Breast epithelium (tissue), 4 donors: Measurements from ENCODE around the gene MBD5. TPM values are rescaled to one million over a fixed set of nuclear protein-coding genes. Genes with fewer than 3 reads are reported as not detected.

Experiments used
- DNase-seq, 2 donors: peaks; one replicate each; pipeline ENCODE4 v3.0.0-alpha.2; 2019; ENCODE audit warnings: low spot score in 2 of 2
- H3K27ac ChIP-seq, 2 donors: fragments of 200-600 bp; sonication (generic) in 1 of 2; one replicate each; pipeline ENCODE4 v1.5.1; 2016 to 2019; ENCODE audit warnings: mild to moderate bottlenecking in 1 of 2
- H3K27me3 ChIP-seq, 2 donors: fragments of 200-600 bp; sonication (generic) in 1 of 2; one replicate each; pipeline versions ENCODE4 v1.5.1 to v1.6.0; 2017 to 2019; ENCODE audit warnings: control low read depth in 1 of 2, mild to moderate bottlenecking in 1 of 2
- H3K36me3 ChIP-seq: fragments of 200-600 bp; one replicate; pipeline ENCODE4 v1.5.1; 2019
- H3K4me1 ChIP-seq, 2 donors: fragments of 200-600 bp; sonication (generic); one replicate each; pipeline ENCODE4 v1.5.1; 2016 to 2019; ENCODE audit warnings: control low read depth in 1 of 2
- H3K4me3 ChIP-seq, 3 donors: fragments of 200-600 bp; sonication (generic); 1 replicate in 2 of 3; 2 replicates in 1 of 3; pipeline ENCODE4 v1.5.1; 2016 to 2019; ENCODE audit warnings: mild to moderate bottlenecking in 3 of 3, moderate library complexity in 2 of 3
- H3K9me3 ChIP-seq, 2 donors: fragments of 200-600 bp; sonication (generic) in 1 of 2; one replicate each; pipeline ENCODE4 v1.5.1; 2016 to 2019; ENCODE audit warnings: control low read depth in 1 of 2
- CTCF ChIP-seq, 3 donors: fragments of 450-650 bp; IDR thresholded peaks; one replicate each; pipeline ENCODE4 v1.5.1; 2016 to 2017; ENCODE audit warnings: antibody characterized with exemption in 3 of 3, mild to moderate bottlenecking in 3 of 3, moderate library complexity in 3 of 3
- POLR2A ChIP-seq: fragments of 450-650 bp; IDR thresholded peaks from one replicate; pipeline ENCODE4 v1.6.1; 2016; ENCODE audit warnings: antibody characterized with exemption, mild to moderate bottlenecking, moderate library complexity
- POLR2AphosphoS5 ChIP-seq, 3 donors: sonication (generic); formaldehyde crosslinking; IDR thresholded peaks; one replicate each; pipeline ENCODE4 v1.6.1; 2017; ENCODE audit warnings: antibody characterized with exemption in 3 of 3
- intact Hi-C: fragments of 100-400 bp; cut with DNase I; formaldehyde crosslinking; loops from one replicate; pipeline ENCODE4 v1.15.1; 2023; ENCODE audit warnings: low total_unique reads
- total RNA-seq, 3 donors: library from RNA; depleted of rRNA; stranded (reverse); fragments of >200 nt; gene quantifications; one replicate each; pipeline ENCODE4 v1.1.0, GENCODE V29; 2016

The MBD5 gene
- total RNA-seq, 3 donors from 2014 or later, result 24.0 to 63.8 (median 40.3) TPM

GRCh38 chr2:148527488-148528340, 506.8 kb downstream of the MBD5 start:
- intact Hi-C loops, result loop anchor here (5.0 kb wide), 1 partner anchor 1400 kb away; no protein-coding TSS in a partner anchor
- TF ChIP-seq CTCF (IDR thresholded peaks at IDR 0.05) (no peak), POLR2A (no peak), POLR2AphosphoS5 (IDR thresholded peaks at IDR 0.05) (no peak)
- no peaks in the 10 kb centered on the region for H3K9me3 ChIP-seq
- H3K4me1 ChIP-seq, result no peaks in the 10 kb centered on the region
- DNase-seq, result no peak
- no peaks in the 10 kb centered on the region for H3K27me3 ChIP-seq
- no peak overlapping the region for H3K27ac ChIP-seq
- no peak overlapping the region for H3K4me3 ChIP-seq
- H3K36me3 ChIP-seq, result no peaks in the 10 kb centered on the region

- intact Hi-C loops, result loop anchor here (5.0 kb wide), 1 partner anchor 1401 kb away; no protein-coding TSS in a partner anchor
- Histone ChIP-seq H3K4me3 (no peak overlapping the region), H3K36me3 (no peaks in the 10 kb centered on the region), H3K9me3 (no peaks in the 10 kb centered on the region), H3K27ac (no peak overlapping the region), H3K27me3 (no peaks in the 10 kb centered on the region), H3K4me1 (no peaks in the 10 kb centered on the region)
- DNase-seq, result no peak
- TF ChIP-seq CTCF (IDR thresholded peaks at IDR 0.05), result no peak
- no peak for TF ChIP-seq POLR2AphosphoS5 (IDR thresholded peaks at IDR 0.05)
- no peak for TF ChIP-seq POLR2A
Measured at GRCh38 chr2:148528356-148529064, 507.6 kb downstream of the MBD5 start.

- Histone ChIP-seq H3K36me3 (no peaks in the 10 kb centered on the region), H3K27ac (no peak overlapping the region), H3K27me3 (no peaks in the 10 kb centered on the region), H3K4me3 (no peak overlapping the region), H3K4me1 (no peaks in the 10 kb centered on the region), H3K9me3 (no peaks in the 10 kb centered on the region)
- intact Hi-C loops, result loop anchor here (5.0 kb wide), 1 partner anchor 1402 kb away; no protein-coding TSS in a partner anchor
- TF ChIP-seq POLR2A, result no peak
- TF ChIP-seq CTCF (IDR thresholded peaks at IDR 0.05), result no peak
- TF ChIP-seq POLR2AphosphoS5 (IDR thresholded peaks at IDR 0.05), result no peak
- DNase-seq, result no peak
Measured at GRCh38 chr2:148529745-148530144, 508.9 kb downstream of the MBD5 start.

GRCh38 chr2:148530350-148530749, 509.5 kb downstream of the MBD5 start:
- no peak for DNase-seq
- Histone ChIP-seq H3K27ac (no peak overlapping the region), H3K27me3 (no peaks in the 10 kb centered on the region), H3K4me3 (no peak overlapping the region), H3K36me3 (no peaks in the 10 kb centered on the region), H3K4me1 (no peaks in the 10 kb centered on the region), H3K9me3 (no peaks in the 10 kb centered on the region)
- intact Hi-C loops, result no loop called here
- TF ChIP-seq POLR2AphosphoS5 (IDR thresholded peaks at IDR 0.05) (no peak), CTCF (IDR thresholded peaks at IDR 0.05) (no peak), POLR2A (no peak)

GRCh38 chr2:148531235-148531634, 510.3 kb downstream of the MBD5 start:
- DNase-seq, result no peak
- no peaks in the 10 kb centered on the region for H3K36me3 ChIP-seq
- H3K27me3 ChIP-seq, result no peaks in the 10 kb centered on the region
- intact Hi-C loops, result no loop called here
- H3K9me3 ChIP-seq, result no peaks in the 10 kb centered on the region
- H3K4me1 ChIP-seq, result no peaks in the 10 kb centered on the region
- TF ChIP-seq POLR2A (no peak), CTCF (IDR thresholded peaks at IDR 0.05) (no peak), POLR2AphosphoS5 (IDR thresholded peaks at IDR 0.05) (no peak)
- no peak overlapping the region for H3K4me3 ChIP-seq
- H3K27ac ChIP-seq, result no peak overlapping the region
